ENCODE measurements around the gene STYXL1.

Gene STYXL1

DNA sequence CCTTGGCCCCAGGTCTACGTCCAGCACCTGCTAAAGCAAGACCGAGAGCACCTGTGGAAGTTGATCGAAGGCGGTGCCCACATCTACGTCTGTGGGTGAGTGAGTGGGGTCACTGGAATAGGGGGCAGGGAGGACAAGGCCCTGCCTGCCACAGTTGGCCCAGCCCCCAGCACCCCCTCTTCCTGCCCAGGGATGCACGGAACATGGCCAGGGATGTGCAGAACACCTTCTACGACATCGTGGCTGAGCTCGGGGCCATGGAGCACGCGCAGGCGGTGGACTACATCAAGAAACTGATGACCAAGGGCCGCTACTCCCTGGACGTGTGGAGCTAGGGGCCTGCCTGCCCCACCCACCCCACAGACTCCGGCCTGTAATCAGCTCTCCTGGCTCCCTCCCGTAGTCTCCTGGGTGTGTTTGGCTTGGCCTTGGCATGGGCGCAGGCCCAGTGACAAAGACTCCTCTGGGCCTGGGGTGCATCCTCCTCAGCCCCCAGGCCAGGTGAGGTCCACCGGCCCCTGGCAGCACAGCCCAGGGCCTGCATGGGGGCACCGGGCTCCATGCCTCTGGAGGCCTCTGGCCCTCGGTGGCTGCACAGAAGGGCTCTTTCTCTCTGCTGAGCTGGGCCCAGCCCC is 61.5 kb downstream of the STYXL1 start:
- Histone ChIP-seq H3K9ac (ENCODE audit: low read depth, low read length, poor library complexity, severe bottlenecking) (no peak overlapping the region), H3K27me3 (ENCODE audit: insufficient read depth, low read length, poor library complexity, severe bottlenecking) (no peaks in the 10 kb centered on the region), H4K20me1 (ENCODE audit: insufficient read depth, low read length, poor library complexity, severe bottlenecking) (no peaks in the 10 kb centered on the region), H3F3A (ENCODE audit: low read depth) (no peaks in the 10 kb centered on the region), H3K9me3 (ENCODE audit: insufficient read depth, low read depth, low read length) (no peaks in the 10 kb centered on the region), H3K4me2 (ENCODE audit: low read depth, low read length, poor library complexity, severe bottlenecking) (no peak overlapping the region), H2AFZ (ENCODE audit: low read length) (no peak overlapping the region), H3K4me3 (ENCODE audit: low read length, poor library complexity, severe bottlenecking) (no peak overlapping the region), H3K36me3 (ENCODE audit: insufficient read depth, low read length) (peaks cover 18% of the 10 kb centered on the region; the same call in 1 of the 2 replicates), H3K9me2 (replicated peaks; ENCODE audit: low read depth, low read length) (no peaks in the 10 kb centered on the region), H3K79me2 (ENCODE audit: insufficient read depth, low read length) (no peaks in the 10 kb centered on the region), H3K4me1 (ENCODE audit: insufficient read depth, low read length, poor library complexity, severe bottlenecking) (no peaks in the 10 kb centered on the region)
- TF ChIP-seq EZH2phosphoT487 (IDR thresholded peaks at IDR 0.05; ENCODE audit: borderline replicate concordance): no peak
- TF ChIP-seq, protein P1, sequence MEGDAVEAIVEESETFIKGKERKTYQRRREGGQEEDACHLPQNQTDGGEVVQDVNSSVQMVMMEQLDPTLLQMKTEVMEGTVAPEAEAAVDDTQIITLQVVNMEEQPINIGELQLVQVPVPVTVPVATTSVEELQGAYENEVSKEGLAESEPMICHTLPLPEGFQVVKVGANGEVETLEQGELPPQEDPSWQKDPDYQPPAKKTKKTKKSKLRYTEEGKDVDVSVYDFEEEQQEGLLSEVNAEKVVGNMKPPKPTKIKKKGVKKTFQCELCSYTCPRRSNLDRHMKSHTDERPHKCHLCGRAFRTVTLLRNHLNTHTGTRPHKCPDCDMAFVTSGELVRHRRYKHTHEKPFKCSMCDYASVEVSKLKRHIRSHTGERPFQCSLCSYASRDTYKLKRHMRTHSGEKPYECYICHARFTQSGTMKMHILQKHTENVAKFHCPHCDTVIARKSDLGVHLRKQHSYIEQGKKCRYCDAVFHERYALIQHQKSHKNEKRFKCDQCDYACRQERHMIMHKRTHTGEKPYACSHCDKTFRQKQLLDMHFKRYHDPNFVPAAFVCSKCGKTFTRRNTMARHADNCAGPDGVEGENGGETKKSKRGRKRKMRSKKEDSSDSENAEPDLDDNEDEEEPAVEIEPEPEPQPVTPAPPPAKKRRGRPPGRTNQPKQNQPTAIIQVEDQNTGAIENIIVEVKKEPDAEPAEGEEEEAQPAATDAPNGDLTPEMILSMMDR (conservative IDR thresholded peaks at IDR 0.05; ENCODE audit: low read length): no peak

DNA sequence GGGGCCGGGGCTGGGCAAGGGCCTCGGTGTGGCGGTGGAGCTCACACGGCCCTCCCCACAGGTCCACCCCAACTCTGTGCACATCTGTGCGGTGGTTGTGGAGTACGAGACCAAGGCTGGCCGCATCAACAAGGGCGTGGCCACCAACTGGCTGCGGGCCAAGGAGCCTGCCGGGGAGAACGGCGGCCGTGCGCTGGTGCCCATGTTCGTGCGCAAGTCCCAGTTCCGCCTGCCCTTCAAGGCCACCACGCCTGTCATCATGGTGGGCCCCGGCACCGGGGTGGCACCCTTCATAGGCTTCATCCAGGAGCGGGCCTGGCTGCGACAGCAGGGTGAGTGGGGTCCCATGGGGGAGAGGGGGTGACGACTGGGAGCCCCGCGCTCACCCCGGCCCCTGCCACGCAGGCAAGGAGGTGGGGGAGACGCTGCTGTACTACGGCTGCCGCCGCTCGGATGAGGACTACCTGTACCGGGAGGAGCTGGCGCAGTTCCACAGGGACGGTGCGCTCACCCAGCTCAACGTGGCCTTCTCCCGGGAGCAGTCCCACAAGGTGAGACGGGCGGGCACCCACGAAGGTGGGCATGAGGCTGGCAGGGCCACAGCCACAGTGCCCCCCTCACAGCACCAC is 62.2 kb downstream of the STYXL1 start:
- no peak overlapping the region for H2AFZ ChIP-seq (ENCODE audit: low read length)
- H3K4me2 ChIP-seq (ENCODE audit: low read depth, low read length, poor library complexity, severe bottlenecking): no peak overlapping the region
- no peak overlapping the region for H3K4me3 ChIP-seq (ENCODE audit: low read length, poor library complexity, severe bottlenecking)
- H3F3A ChIP-seq (ENCODE audit: low read depth): no peaks in the 10 kb centered on the region
- peaks cover 18% of the 10 kb centered on the region; the same call in 1 of the 2 replicates for H3K36me3 ChIP-seq (ENCODE audit: insufficient read depth, low read length)
- no peaks in the 10 kb centered on the region for H4K20me1 ChIP-seq (ENCODE audit: insufficient read depth, low read length, poor library complexity, severe bottlenecking)
- H3K79me2 ChIP-seq (ENCODE audit: insufficient read depth, low read length): no peaks in the 10 kb centered on the region
- no peaks in the 10 kb centered on the region for H3K27me3 ChIP-seq (ENCODE audit: insufficient read depth, low read length, poor library complexity, severe bottlenecking)
- H3K4me1 ChIP-seq (ENCODE audit: insufficient read depth, low read length, poor library complexity, severe bottlenecking): no peaks in the 10 kb centered on the region
- H3K9ac ChIP-seq (ENCODE audit: low read depth, low read length, poor library complexity, severe bottlenecking): no peak overlapping the region
- no peaks in the 10 kb centered on the region for H3K9me2 ChIP-seq (replicated peaks; ENCODE audit: low read depth, low read length)
- H3K9me3 ChIP-seq (ENCODE audit: insufficient read depth, low read depth, low read length): no peaks in the 10 kb centered on the region
- TF ChIP-seq, protein P1 (conservative IDR thresholded peaks at IDR 0.05; ENCODE audit: low read length): no peak
- TF ChIP-seq EZH2phosphoT487 (IDR thresholded peaks at IDR 0.05; ENCODE audit: borderline replicate concordance): no peak

DNA sequence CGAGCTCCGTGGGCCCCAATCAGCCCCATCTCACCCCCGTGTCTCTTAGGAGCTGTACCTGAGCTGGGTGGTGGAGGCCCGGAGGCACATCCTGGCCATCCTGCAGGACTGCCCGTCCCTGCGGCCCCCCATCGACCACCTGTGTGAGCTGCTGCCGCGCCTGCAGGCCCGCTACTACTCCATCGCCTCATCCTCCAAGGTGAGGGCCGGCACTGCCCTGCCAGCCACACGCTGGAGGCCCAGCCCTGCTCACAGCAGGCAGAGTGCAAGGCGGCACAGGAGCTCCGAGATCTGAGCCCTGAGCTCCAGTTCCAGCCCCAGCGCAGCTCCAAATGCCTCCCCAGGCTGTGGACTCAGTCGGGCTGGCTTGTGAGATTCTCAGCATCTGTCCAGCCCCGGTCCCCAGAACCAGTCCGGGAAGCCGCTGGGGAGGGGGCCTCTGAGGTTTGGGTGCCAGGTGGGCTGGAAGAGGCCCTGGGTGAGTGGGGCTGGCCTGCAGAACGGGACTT is 62.7 kb downstream of the STYXL1 start:
- Histone ChIP-seq H3K9ac (ENCODE audit: low read depth, low read length, poor library complexity, severe bottlenecking) (no peak overlapping the region), H3K4me2 (ENCODE audit: low read depth, low read length, poor library complexity, severe bottlenecking) (no peak overlapping the region), H3K36me3 (ENCODE audit: insufficient read depth, low read length) (peaks cover 23% of the 10 kb centered on the region; the same call in 1 of the 2 replicates), H3K9me2 (replicated peaks; ENCODE audit: low read depth, low read length) (no peaks in the 10 kb centered on the region), H4K20me1 (ENCODE audit: insufficient read depth, low read length, poor library complexity, severe bottlenecking) (no peaks in the 10 kb centered on the region), H3K79me2 (ENCODE audit: insufficient read depth, low read length) (no peaks in the 10 kb centered on the region), H3K4me1 (ENCODE audit: insufficient read depth, low read length, poor library complexity, severe bottlenecking) (no peaks in the 10 kb centered on the region), H3F3A (ENCODE audit: low read depth) (no peaks in the 10 kb centered on the region), H2AFZ (ENCODE audit: low read length) (no peak overlapping the region), H3K9me3 (ENCODE audit: insufficient read depth, low read depth, low read length) (no peaks in the 10 kb centered on the region), H3K4me3 (ENCODE audit: low read length, poor library complexity, severe bottlenecking) (no peak overlapping the region), H3K27me3 (ENCODE audit: insufficient read depth, low read length, poor library complexity, severe bottlenecking) (no peaks in the 10 kb centered on the region)
- TF ChIP-seq, protein P1 (conservative IDR thresholded peaks at IDR 0.05; ENCODE audit: low read length): no peak
- TF ChIP-seq EZH2phosphoT487 (IDR thresholded peaks at IDR 0.05; ENCODE audit: borderline replicate concordance): no peak

All from Loucy (cell line).